Astrocyte (in vitro differentiated cells and primary cell): ENCODE measurements around the gene CARTPT. TPM values are rescaled to one million over a fixed set of nuclear protein-coding genes. Genes with fewer than 3 reads are reported as not detected.

Experiments used
- DNase-seq: peaks from one replicate; pipeline ENCODE4 v3.0.0-alpha.2; 2010; ENCODE audit warnings: low read depth
- FAIRE-seq: peaks from 2 replicates; lab custom pipeline; 2011; peaks lifted over from hg19 to GRCh38; lab: Jason Lieb, UNC
- H2AFZ ChIP-seq: 2 replicates; pipeline ENCODE4 v1.6.0; 2012; ENCODE audit warnings: low read depth, low read length, inconsistent platforms
- H3K27ac ChIP-seq: 2 replicates; pipeline ENCODE4 v1.5.1; 2011; ENCODE audit warnings: low read depth, low read length, inconsistent platforms
- H3K27me3 ChIP-seq: 2 replicates; pipeline ENCODE4 v1.6.0; 2011; ENCODE audit warnings: low read length, inconsistent platforms; ENCODE audit not compliant: insufficient read depth
- H3K36me3 ChIP-seq: 2 replicates; pipeline ENCODE4 v1.5.1; 2011; ENCODE audit warnings: low read length, inconsistent platforms; ENCODE audit not compliant: insufficient read depth
- H3K4me1 ChIP-seq: 2 replicates; pipeline ENCODE4 v1.5.1; 2011; ENCODE audit warnings: low read length, inconsistent platforms; ENCODE audit not compliant: insufficient read depth
- H3K4me2 ChIP-seq: 2 replicates; pipeline ENCODE4 v1.6.0; 2012; ENCODE audit warnings: low read length, inconsistent platforms
- H3K4me3 ChIP-seq: 2 replicates; pipeline ENCODE4 v1.5.1; 2011; ENCODE audit warnings: low read depth, mild to moderate bottlenecking, low read length, inconsistent platforms; ENCODE audit not compliant: insufficient read depth
- H3K79me2 ChIP-seq: 2 replicates; pipeline ENCODE4 v1.6.0; 2012; ENCODE audit warnings: mild to moderate bottlenecking, low read length, inconsistent platforms; ENCODE audit not compliant: insufficient read depth
- H3K9ac ChIP-seq: 2 replicates; pipeline ENCODE4 v1.6.0; 2012; ENCODE audit warnings: mild to moderate bottlenecking, low read length, inconsistent platforms
- H3K9me3 ChIP-seq: 2 replicates; pipeline ENCODE4 v1.5.1; 2012; ENCODE audit warnings: low read depth, mild to moderate bottlenecking, low read length, inconsistent platforms; ENCODE audit not compliant: insufficient read depth
- H4K20me1 ChIP-seq: 2 replicates; pipeline ENCODE4 v1.6.0; 2012; ENCODE audit warnings: low read length, inconsistent platforms; ENCODE audit not compliant: insufficient read depth
- H3K27ac Mint-ChIP-seq: one replicate; pipeline ENCODE4 v1.8.0; 2021; ENCODE audit warnings: mild to moderate bottlenecking, mixed read lengths; ENCODE audit not compliant: unreplicated experiment
- H3K27me3 Mint-ChIP-seq: one replicate; pipeline ENCODE4 v1.8.0; 2021; ENCODE audit warnings: low read depth, mixed read lengths; ENCODE audit not compliant: unreplicated experiment
- H3K36me3 Mint-ChIP-seq: one replicate; pipeline ENCODE4 v1.8.0; 2021; ENCODE audit warnings: low read depth, mixed read lengths; ENCODE audit not compliant: unreplicated experiment
- H3K4me1 Mint-ChIP-seq: one replicate; pipeline ENCODE4 v1.8.0; 2021; ENCODE audit warnings: low read depth, mixed read lengths; ENCODE audit not compliant: unreplicated experiment
- H3K4me3 Mint-ChIP-seq: one replicate; pipeline ENCODE4 v1.8.0; 2021; ENCODE audit warnings: mild to moderate bottlenecking, moderate library complexity, mixed read lengths; ENCODE audit not compliant: unreplicated experiment
- H3K9me3 Mint-ChIP-seq: one replicate; pipeline ENCODE4 v1.8.0; 2021; ENCODE audit warnings: mild to moderate bottlenecking, mixed read lengths; ENCODE audit not compliant: unreplicated experiment
- CTCF ChIP-seq: IDR thresholded peaks from 2 replicates; pipeline ENCODE4 v1.5.1; 2011; ENCODE audit warnings: low read depth, mild to moderate bottlenecking, inconsistent platforms, low read length, moderate library complexity; ENCODE audit not compliant: insufficient read depth
- EZH2 ChIP-seq: IDR thresholded peaks from 2 replicates; pipeline ENCODE4 v1.6.1; 2012; ENCODE audit warnings: mild to moderate bottlenecking, low read length, inconsistent platforms; ENCODE audit not compliant: insufficient read depth
- total RNA-seq: library from RNA; stranded (reverse); gene quantifications from 2 replicates; pipeline ENCODE4 v1.2.1, GENCODE V29; 2021

CARTPT gene
- total RNA-seq, 1 donor from 2014 or later, result not detected

- Mint-ChIP-seq H3K36me3 (no peaks in the 10 kb centered on the region), H3K4me3 (no peak overlapping the region), H3K4me1 (peaks cover 2% of the 10 kb centered on the region), H3K9me3 (peaks cover 2% of the 10 kb centered on the region), H3K27ac (no peak overlapping the region), H3K27me3 (peaks cover 76% of the 10 kb centered on the region)
- Histone ChIP-seq H3K4me2 (no peak overlapping the region), H3K27ac (no peak overlapping the region), H3K36me3 (no peaks in the 10 kb centered on the region), H3K9ac (no peak overlapping the region), H3K4me3 (no peak overlapping the region), H3K9me3 (no peaks in the 10 kb centered on the region), H3K79me2 (no peaks in the 10 kb centered on the region), H4K20me1 (no peaks in the 10 kb centered on the region), H3K4me1 (no peaks in the 10 kb centered on the region), H3K27me3 (peaks cover 61% of the 10 kb centered on the region), H2AFZ (no peak overlapping the region)
- TF ChIP-seq CTCF (no peak), EZH2 (no peak)
- DNase-seq, result no peak
- FAIRE-seq, result no peak
These were observed 4.2 kb upstream of the CARTPT start for GRCh38 chr5:71714911-71715310.

GRCh38 chr5:71727978-71728377 lies 8.9 kb downstream of the CARTPT start:
- no peaks in the 10 kb centered on the region for H3K36me3 Mint-ChIP-seq

More at GRCh38 chr5:71727978-71728377, 8.9 kb downstream of the CARTPT start:
- H3K27me3 ChIP-seq, result peaks cover 30% of the 10 kb centered on the region
- TF ChIP-seq CTCF (no peak), EZH2 (no peak)
- H4K20me1 ChIP-seq, result no peaks in the 10 kb centered on the region
- FAIRE-seq (no peak), DNase-seq (no peak)
- no peaks in the 10 kb centered on the region for H3K4me1 ChIP-seq
- H3K4me3 ChIP-seq, result no peak overlapping the region
- Mint-ChIP-seq H3K4me1 (no peaks in the 10 kb centered on the region), H3K4me3 (no peak overlapping the region), H3K9me3 (no peaks in the 10 kb centered on the region), H3K27me3 (peaks cover 39% of the 10 kb centered on the region), H3K27ac (no peak overlapping the region)
- no peaks in the 10 kb centered on the region for H3K36me3 ChIP-seq
- no peak overlapping the region for H3K9ac ChIP-seq
- no peak overlapping the region for H3K4me2 ChIP-seq
- H3K27ac ChIP-seq, result no peak overlapping the region
- H3K9me3 ChIP-seq, result no peaks in the 10 kb centered on the region
- no peak overlapping the region for H2AFZ ChIP-seq
- H3K79me2 ChIP-seq, result no peaks in the 10 kb centered on the region
